Activated naive CD8-positive, alpha-beta T cell treated with anti-CD3 and anti-CD28 coated beads, Interleukin-2, amount 50 U/mL, for 24 hours (primary cell): Measurements from ENCODE around the gene USP20.

Experiments used
- ATAC-seq: fragments of 150-1000 bp; cut with Tn5 transposase; one replicate; pipeline ENCODE4 v1.10.0; 2021
- DNase-seq: peaks from one replicate; pipeline ENCODE4 v3.0.0; 2021
- H3K27ac Mint-ChIP-seq: one replicate; pipeline ENCODE4 v1.8.0; 2021; ENCODE audit warnings: mild to moderate bottlenecking, mixed read lengths
- H3K27me3 Mint-ChIP-seq: one replicate; pipeline ENCODE4 v1.8.0; 2021; ENCODE audit warnings: mixed read lengths
- H3K36me3 Mint-ChIP-seq: one replicate; pipeline ENCODE4 v1.8.0; 2021; ENCODE audit warnings: low read depth, mixed read lengths
- H3K4me1 Mint-ChIP-seq: one replicate; pipeline ENCODE4 v1.8.0; 2021; ENCODE audit warnings: mixed read lengths
- H3K4me3 Mint-ChIP-seq: one replicate; pipeline ENCODE4 v1.8.0; 2021; ENCODE audit warnings: mild to moderate bottlenecking, moderate library complexity, mixed read lengths
- H3K9me3 Mint-ChIP-seq: one replicate; pipeline ENCODE4 v1.8.0; 2021; ENCODE audit warnings: mixed read lengths

The USP20 gene

GRCh38 chr9:129835860-129836223 is 584 bp downstream of the USP20 start:
- no peaks in the 10 kb centered on the region for H3K27me3 Mint-ChIP-seq
- DNase-seq: peak; percentile 19
- H3K4me3 Mint-ChIP-seq: peak overlapping the region; percentile 98
- ATAC-seq: no peak
- no peaks in the 10 kb centered on the region for H3K9me3 Mint-ChIP-seq
- H3K4me1 Mint-ChIP-seq: peaks cover 64% of the 10 kb centered on the region
- H3K36me3 Mint-ChIP-seq: peaks cover 24% of the 10 kb centered on the region
- peak overlapping the region; percentile 89 for H3K27ac Mint-ChIP-seq

- peak; percentile 60 for DNase-seq
- H3K36me3 Mint-ChIP-seq: peaks cover 20% of the 10 kb centered on the region
- peaks cover 71% of the 10 kb centered on the region for H3K4me1 Mint-ChIP-seq
- ATAC-seq: no peak
- H3K27me3 Mint-ChIP-seq: no peaks in the 10 kb centered on the region
- H3K27ac Mint-ChIP-seq: peak overlapping the region; percentile 89
- H3K9me3 Mint-ChIP-seq: no peaks in the 10 kb centered on the region
- H3K4me3 Mint-ChIP-seq: peak overlapping the region; percentile 98
These were observed 1.2 kb downstream of the USP20 start for GRCh38 chr9:129836311-129837007.

- Mint-ChIP-seq H3K27me3 (no peaks in the 10 kb centered on the region), H3K36me3 (peaks cover 10% of the 10 kb centered on the region), H3K4me3 (peak overlapping the region; percentile 64), H3K4me1 (peaks cover 66% of the 10 kb centered on the region), H3K9me3 (no peaks in the 10 kb centered on the region), H3K27ac (peak overlapping the region; percentile 89)
- ATAC-seq (peak; percentile 69), DNase-seq (peak; percentile 34)
These were observed 3.5 kb downstream of the USP20 start for GRCh38 chr9:129838707-129839259.

- H3K4me3 Mint-ChIP-seq: peak overlapping the region; percentile 64
These were observed 4.2 kb downstream of the USP20 start for GRCh38 chr9:129839324-129840023.

GRCh38 chr9:129840034-129840433 is 4.8 kb downstream of the USP20 start:
- Mint-ChIP-seq H3K4me1 (peaks cover 64% of the 10 kb centered on the region), H3K27ac (peak overlapping the region; percentile 56), H3K4me3 (no peak overlapping the region), H3K27me3 (no peaks in the 10 kb centered on the region), H3K9me3 (no peaks in the 10 kb centered on the region), H3K36me3 (peaks cover 2% of the 10 kb centered on the region)
- ATAC-seq (no peak), DNase-seq (no peak)

More at GRCh38 chr9:129839324-129840023, 4.2 kb downstream of the USP20 start:
- Mint-ChIP-seq H3K4me1 (peaks cover 61% of the 10 kb centered on the region), H3K27ac (peak overlapping the region; percentile 89), H3K9me3 (no peaks in the 10 kb centered on the region), H3K36me3 (peaks cover 3% of the 10 kb centered on the region), H3K27me3 (no peaks in the 10 kb centered on the region)
- no peak for DNase-seq
- no peak for ATAC-seq

GRCh38 chr9:129841071-129841470 is 5.8 kb downstream of the USP20 start:
- peaks cover 2% of the 10 kb centered on the region for H3K36me3 Mint-ChIP-seq
- no peak for DNase-seq

GRCh38 chr9:129845373-129845772 is 10.1 kb downstream of the USP20 start:
- ATAC-seq: no peak
- Mint-ChIP-seq H3K4me1 (peaks cover 26% of the 10 kb centered on the region), H3K36me3 (peaks cover 4% of the 10 kb centered on the region)

More at GRCh38 chr9:129841071-129841470, 5.8 kb downstream of the USP20 start:
- Mint-ChIP-seq H3K4me3 (no peak overlapping the region), H3K9me3 (no peaks in the 10 kb centered on the region), H3K4me1 (peaks cover 65% of the 10 kb centered on the region), H3K27me3 (no peaks in the 10 kb centered on the region), H3K27ac (peak overlapping the region; percentile 53)
- ATAC-seq: no peak

GRCh38 chr9:129848712-129849441 is 13.6 kb downstream of the USP20 start:
- Mint-ChIP-seq H3K36me3 (peaks cover 19% of the 10 kb centered on the region), H3K27me3 (no peaks in the 10 kb centered on the region), H3K9me3 (no peaks in the 10 kb centered on the region), H3K4me1 (peaks cover 21% of the 10 kb centered on the region), H3K27ac (no peak overlapping the region), H3K4me3 (no peak overlapping the region)
- DNase-seq (no peak), ATAC-seq (no peak)

More at GRCh38 chr9:129845373-129845772, 10.1 kb downstream of the USP20 start:
- no peak overlapping the region for H3K4me3 Mint-ChIP-seq
- no peak for DNase-seq
- H3K9me3 Mint-ChIP-seq: no peaks in the 10 kb centered on the region
- H3K27me3 Mint-ChIP-seq: no peaks in the 10 kb centered on the region
- H3K27ac Mint-ChIP-seq: peak overlapping the region; percentile 29

GRCh38 chr9:129849901-129850300 is 14.6 kb downstream of the USP20 start:
- H3K27me3 Mint-ChIP-seq: no peaks in the 10 kb centered on the region
- no peak overlapping the region for H3K4me3 Mint-ChIP-seq
- H3K27ac Mint-ChIP-seq: no peak overlapping the region
- no peaks in the 10 kb centered on the region for H3K9me3 Mint-ChIP-seq
- DNase-seq (no peak), ATAC-seq (no peak)
- H3K36me3 Mint-ChIP-seq: peaks cover 26% of the 10 kb centered on the region
- H3K4me1 Mint-ChIP-seq: peaks cover 26% of the 10 kb centered on the region

GRCh38 chr9:129850821-129851550 is 15.7 kb downstream of the USP20 start:
- Mint-ChIP-seq H3K4me1 (peaks cover 30% of the 10 kb centered on the region), H3K4me3 (no peak overlapping the region), H3K27me3 (no peaks in the 10 kb centered on the region), H3K36me3 (peaks cover 34% of the 10 kb centered on the region), H3K9me3 (no peaks in the 10 kb centered on the region), H3K27ac (no peak overlapping the region)
- DNase-seq (no peak), ATAC-seq (no peak)

- H3K4me3 Mint-ChIP-seq: no peak overlapping the region
- H3K36me3 Mint-ChIP-seq: peaks cover 41% of the 10 kb centered on the region
- H3K27me3 Mint-ChIP-seq: no peaks in the 10 kb centered on the region
- no peaks in the 10 kb centered on the region for H3K9me3 Mint-ChIP-seq
- no peak for ATAC-seq
- peaks cover 38% of the 10 kb centered on the region for H3K4me1 Mint-ChIP-seq
- no peak for DNase-seq
- no peak overlapping the region for H3K27ac Mint-ChIP-seq
These were observed 16.6 kb downstream of the USP20 start for GRCh38 chr9:129851821-129852220.

- no peak for ATAC-seq
- no peaks in the 10 kb centered on the region for H3K9me3 Mint-ChIP-seq
- peaks cover 42% of the 10 kb centered on the region for H3K4me1 Mint-ChIP-seq
- H3K27me3 Mint-ChIP-seq: no peaks in the 10 kb centered on the region
- no peak overlapping the region for H3K27ac Mint-ChIP-seq
- no peak for DNase-seq
- no peak overlapping the region for H3K4me3 Mint-ChIP-seq
- peaks cover 46% of the 10 kb centered on the region for H3K36me3 Mint-ChIP-seq
These were observed 17.3 kb downstream of the USP20 start for GRCh38 chr9:129852579-129852978.

GRCh38 chr9:129853614-129854013 is 18.4 kb downstream of the USP20 start:
- Mint-ChIP-seq H3K4me1 (peaks cover 41% of the 10 kb centered on the region), H3K4me3 (no peak overlapping the region), H3K27me3 (no peaks in the 10 kb centered on the region), H3K9me3 (no peaks in the 10 kb centered on the region), H3K36me3 (peaks cover 49% of the 10 kb centered on the region), H3K27ac (peak overlapping the region; percentile 87)
- DNase-seq: no peak
- no peak for ATAC-seq

- peaks cover 52% of the 10 kb centered on the region for H3K36me3 Mint-ChIP-seq
- peak overlapping the region; percentile 87 for H3K27ac Mint-ChIP-seq
- H3K4me1 Mint-ChIP-seq: peaks cover 40% of the 10 kb centered on the region
- H3K4me3 Mint-ChIP-seq: peak overlapping the region; percentile 52
- peak; percentile 65 for ATAC-seq
- H3K9me3 Mint-ChIP-seq: no peaks in the 10 kb centered on the region
- no peak for DNase-seq
- no peaks in the 10 kb centered on the region for H3K27me3 Mint-ChIP-seq
These were observed 19.4 kb downstream of the USP20 start for GRCh38 chr9:129854588-129855110.
